Measurements from ENCODE around the gene HSPB6.

- TF ChIP-seq EZH2phosphoT487 (IDR thresholded peaks at IDR 0.05; ENCODE audit: insufficient read depth, low read depth) (no peak), EZH2 (IDR thresholded peaks at IDR 0.05; ENCODE audit: insufficient read depth, poor library complexity, severe bottlenecking) (no peak)
Observed at GRCh38 chr19:35759697-35760096, 2.9 kb upstream of the HSPB6 start.

Measured in GM23248 (cell line).